Mesothelial cell of epicardium (in vitro differentiated cells): Measurements from ENCODE around the gene SEBOX. TPM values are rescaled to one million over a fixed set of nuclear protein-coding genes. Genes with fewer than 3 reads are reported as not detected.
A peak's percentile ranks its signal among the peaks of the same experiment; 100 is the strongest.

Experiments used
- DNase-seq, 2 experiments: peaks; one replicate each; pipeline ENCODE4 v3.0.0; 2021; ENCODE audit warnings: low spot score in 2 of 2; ENCODE audit not compliant: unreplicated experiment in 2 of 2
- H3K27ac Mint-ChIP-seq: 2 replicates; pipeline ENCODE4 v1.8.0; 2021; ENCODE audit warnings: mixed read lengths
- H3K27me3 Mint-ChIP-seq: 2 replicates; pipeline ENCODE4 v1.8.0; 2021; ENCODE audit warnings: low read depth, mixed read lengths
- H3K36me3 Mint-ChIP-seq: 2 replicates; pipeline ENCODE4 v1.8.0; 2021; ENCODE audit warnings: mixed read lengths
- H3K4me1 Mint-ChIP-seq: 2 replicates; pipeline ENCODE4 v1.8.0; 2021; ENCODE audit warnings: mixed read lengths
- H3K4me3 Mint-ChIP-seq: 2 replicates; pipeline ENCODE4 v1.8.0; 2021; ENCODE audit warnings: mild to moderate bottlenecking, moderate library complexity, mixed read lengths
- H3K9me3 Mint-ChIP-seq: 2 replicates; pipeline ENCODE4 v1.8.0; 2021; ENCODE audit warnings: mixed read lengths
- CTCF ChIP-seq: fragments of 200-600 bp; sonication (generic); IDR thresholded peaks from one replicate; pipeline ENCODE4 v1.5.0; 2021; ENCODE audit warnings: antibody characterized with exemption; ENCODE audit not compliant: unreplicated experiment
- total RNA-seq: library from RNA; stranded (reverse); gene quantifications from 3 replicates; pipeline ENCODE4 v1.2.1, GENCODE V29; 2021

Gene SEBOX
- total RNA-seq, 1 donor from 2014 or later: not detected

- Mint-ChIP-seq H3K9me3 (no peaks in the 10 kb centered on the region), H3K4me3 (peak overlapping the region; percentile 74), H3K4me1 (peaks cover 29% of the 10 kb centered on the region), H3K36me3 (no peaks in the 10 kb centered on the region), H3K27me3 (no peaks in the 10 kb centered on the region), H3K27ac (peak overlapping the region; percentile 77)
- no peak for TF ChIP-seq CTCF
- no peak for DNase-seq
Measured at GRCh38 chr17:28406473-28406814, 41.4 kb upstream of the SEBOX start.

DNA sequence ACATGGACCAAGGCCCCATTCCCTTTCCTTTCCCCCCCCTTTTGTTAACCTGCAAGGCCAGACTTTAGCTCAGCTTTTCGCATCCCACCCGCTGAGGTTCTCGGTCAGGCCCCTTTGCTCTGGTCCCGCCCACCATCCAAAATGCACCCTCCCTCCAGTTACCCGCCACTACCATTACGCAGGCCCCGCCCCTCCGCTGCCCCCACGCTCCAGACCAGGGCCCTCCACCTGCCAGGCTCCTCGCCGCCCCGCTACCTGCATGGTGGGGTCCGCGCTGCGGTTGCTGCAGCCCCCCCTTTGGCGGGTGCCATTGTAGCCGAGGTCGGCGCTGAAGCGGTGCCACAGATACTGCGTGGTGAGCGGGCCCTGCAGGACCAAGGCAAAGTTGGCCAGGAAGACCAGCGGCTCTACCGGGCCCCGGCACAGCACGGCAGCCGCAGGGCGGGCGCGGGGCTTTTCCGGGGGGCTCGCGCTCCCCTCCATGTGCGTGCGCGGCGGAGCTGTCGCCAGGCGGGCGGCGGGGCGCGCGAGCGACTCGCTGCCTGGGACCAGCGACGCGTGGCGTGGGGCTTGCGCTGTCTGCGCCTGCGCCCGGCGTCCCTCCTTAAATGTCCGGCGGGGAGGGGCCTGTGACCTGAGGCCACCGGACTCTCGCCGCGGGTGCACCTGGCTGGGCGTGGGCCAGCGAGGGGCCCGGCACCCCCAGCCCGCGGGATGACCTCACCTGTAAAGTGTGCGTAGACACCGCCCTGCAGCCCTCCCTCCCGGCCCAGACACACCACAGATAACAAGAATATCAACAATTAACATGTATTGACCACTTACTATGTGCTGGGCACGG is 40.9 kb upstream of the SEBOX start, which contains the start of gene SLC46A1:
Gene SLC46A1 (minus strand): TSS at position 581 of the 841 bp plus-strand sequence. CDS start 98 bp downstream, at position 483.
- no peak for TF ChIP-seq CTCF
- Mint-ChIP-seq H3K36me3 (peaks cover 5% of the 10 kb centered on the region), H3K27me3 (no peaks in the 10 kb centered on the region), H3K9me3 (no peaks in the 10 kb centered on the region), H3K27ac (peak within 1 kb of the TSS; percentile 77), H3K4me1 (peaks cover 29% of the 10 kb centered on the region), H3K4me3 (peak within 1 kb of the TSS; percentile 79)
- DNase-seq: peak in 1 of 2 experiments; percentile 62

DNA sequence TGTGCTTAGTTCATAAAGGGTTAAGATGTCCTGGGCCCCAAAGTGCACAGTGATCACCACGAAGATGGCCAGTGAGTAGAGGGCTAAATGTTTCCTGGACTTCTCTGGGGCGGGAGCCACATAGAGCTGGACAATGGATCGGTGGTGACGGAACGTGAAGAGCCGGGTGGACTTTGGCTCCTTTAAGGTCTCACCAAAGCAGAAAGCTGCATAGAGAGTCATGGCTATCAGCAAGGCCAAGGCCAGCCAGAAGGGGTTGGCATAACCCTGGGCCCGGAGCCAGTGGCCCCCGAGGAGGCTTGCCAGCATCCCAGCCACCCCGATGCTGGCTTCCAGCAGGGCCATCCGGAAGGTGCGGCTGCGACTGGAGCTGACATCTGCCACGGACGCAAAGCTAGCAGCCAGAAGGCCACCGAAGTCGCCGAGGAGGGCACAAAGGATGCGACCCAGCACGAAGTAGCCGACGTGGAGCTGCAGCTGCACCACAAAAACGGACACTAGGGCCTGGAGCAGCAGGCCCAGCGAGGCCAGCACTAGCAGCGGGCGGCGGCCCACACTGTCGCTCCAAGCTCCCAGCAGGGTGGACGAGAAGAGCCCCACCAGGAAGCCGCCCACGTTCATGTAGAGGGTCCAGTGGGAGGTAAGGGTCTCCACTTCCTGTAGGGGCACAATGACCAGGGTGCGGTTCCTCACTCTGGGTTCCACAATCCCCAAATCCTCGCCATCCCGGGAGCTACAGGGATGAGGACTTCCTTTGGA is 40.0 kb upstream of the SEBOX start:
- H3K9me3 Mint-ChIP-seq: no peaks in the 10 kb centered on the region
- TF ChIP-seq CTCF: no peak
- H3K27me3 Mint-ChIP-seq: no peaks in the 10 kb centered on the region
- DNase-seq: no peak
- no peak overlapping the region for H3K27ac Mint-ChIP-seq
- peaks cover 5% of the 10 kb centered on the region for H3K36me3 Mint-ChIP-seq
- peak overlapping the region; percentile 79 for H3K4me3 Mint-ChIP-seq
- H3K4me1 Mint-ChIP-seq: peaks cover 29% of the 10 kb centered on the region

- no peak for DNase-seq
- no peaks in the 10 kb centered on the region for H3K27me3 Mint-ChIP-seq
- H3K27ac Mint-ChIP-seq: no peak overlapping the region
- peaks cover 29% of the 10 kb centered on the region for H3K4me1 Mint-ChIP-seq
- no peaks in the 10 kb centered on the region for H3K9me3 Mint-ChIP-seq
- TF ChIP-seq CTCF: no peak
- peak overlapping the region; percentile 79 for H3K4me3 Mint-ChIP-seq
- H3K36me3 Mint-ChIP-seq: peaks cover 5% of the 10 kb centered on the region
Measured at GRCh38 chr17:28404461-28404811, 39.4 kb upstream of the SEBOX start.

GRCh38 chr17:28404007-28404406 is 39.0 kb upstream of the SEBOX start:
- H3K9me3 Mint-ChIP-seq: no peaks in the 10 kb centered on the region
- no peak overlapping the region for H3K27ac Mint-ChIP-seq
- no peak for TF ChIP-seq CTCF
- H3K36me3 Mint-ChIP-seq: peaks cover 5% of the 10 kb centered on the region
- no peak for DNase-seq
- peak overlapping the region; percentile 79 for H3K4me3 Mint-ChIP-seq
- H3K4me1 Mint-ChIP-seq: peaks cover 29% of the 10 kb centered on the region
- H3K27me3 Mint-ChIP-seq: no peaks in the 10 kb centered on the region
